C1 segment of cervical spinal cord (tissue), 14 donors: ENCODE data around the gene DLST.

Source experiments
- DNase-seq, 14 donors: peaks; one replicate each; lab custom pipeline; 2025; lab: John Stamatoyannopoulos, UW

Gene DLST

GRCh38 chr14:74896400-74896799 lies 14.7 kb downstream of the DLST start:
- no peak for DNase-seq

- DNase-seq, result no peak
These were observed 15.9 kb downstream of the DLST start for GRCh38 chr14:74897642-74898041.

GRCh38 chr14:74898083-74898482 lies 16.4 kb downstream of the DLST start:
- DNase-seq, result no peak

DNA sequence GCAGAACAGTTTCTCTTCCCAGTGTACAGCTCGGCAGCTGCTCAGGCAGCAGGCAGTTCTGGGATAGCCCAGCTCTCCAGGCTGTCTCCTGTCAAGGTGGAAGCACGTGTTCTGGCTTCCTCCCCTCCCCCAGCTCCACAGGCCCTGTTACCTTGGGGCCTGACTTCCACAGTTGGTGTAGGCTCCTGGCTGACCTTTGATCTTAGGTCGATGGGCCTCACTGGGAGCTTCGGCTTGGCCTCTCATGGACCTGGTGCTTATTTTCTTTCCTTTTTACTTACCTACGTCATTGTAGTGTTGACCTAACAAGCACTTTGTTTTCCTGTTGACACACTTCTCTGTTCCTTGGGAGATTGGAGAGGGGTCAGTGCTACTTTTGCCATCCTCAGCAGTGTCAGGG lies 17.0 kb downstream of the DLST start:
- no peak for DNase-seq

DNA sequence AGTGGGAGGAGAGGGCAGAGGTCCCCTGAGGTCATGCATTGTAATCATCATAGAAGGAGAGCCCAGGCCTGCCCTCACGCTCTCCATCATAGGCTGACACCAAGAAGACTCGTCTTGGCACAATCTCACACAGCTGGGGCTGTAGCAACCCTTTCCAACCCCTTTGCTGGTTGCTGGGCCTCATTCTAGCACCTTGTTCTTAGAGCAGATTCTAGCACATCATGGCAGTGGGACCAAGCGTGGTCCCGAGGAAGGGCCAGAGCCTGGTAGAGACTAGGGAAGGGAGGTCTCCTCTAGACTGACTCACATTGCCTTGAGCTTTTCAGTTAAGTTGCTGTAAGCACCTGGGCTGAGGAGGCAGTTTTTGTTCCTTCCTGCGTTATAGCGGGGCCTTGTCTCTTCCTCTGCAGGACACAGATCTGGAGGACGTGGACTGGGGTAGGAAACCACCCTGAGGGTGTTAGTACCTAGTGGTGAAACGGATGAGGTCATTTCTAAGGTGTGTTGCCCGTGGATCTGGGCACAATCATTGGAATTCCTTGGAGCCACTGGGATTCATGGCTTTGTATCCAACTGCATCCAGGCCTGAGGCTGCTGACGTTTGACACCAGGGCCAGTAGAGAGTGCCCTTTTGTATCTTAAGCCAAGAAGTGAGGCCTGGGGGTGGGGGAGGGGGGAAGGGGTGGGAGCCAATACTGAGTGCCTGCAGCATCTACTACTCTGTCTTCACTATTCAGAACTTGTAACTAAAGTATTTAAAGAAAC lies 21.4 kb downstream of the DLST start:
- DNase-seq, result no peak

GRCh38 chr14:74904635-74905503 lies 23.2 kb downstream of the DLST start:
- no peak for DNase-seq

DNA sequence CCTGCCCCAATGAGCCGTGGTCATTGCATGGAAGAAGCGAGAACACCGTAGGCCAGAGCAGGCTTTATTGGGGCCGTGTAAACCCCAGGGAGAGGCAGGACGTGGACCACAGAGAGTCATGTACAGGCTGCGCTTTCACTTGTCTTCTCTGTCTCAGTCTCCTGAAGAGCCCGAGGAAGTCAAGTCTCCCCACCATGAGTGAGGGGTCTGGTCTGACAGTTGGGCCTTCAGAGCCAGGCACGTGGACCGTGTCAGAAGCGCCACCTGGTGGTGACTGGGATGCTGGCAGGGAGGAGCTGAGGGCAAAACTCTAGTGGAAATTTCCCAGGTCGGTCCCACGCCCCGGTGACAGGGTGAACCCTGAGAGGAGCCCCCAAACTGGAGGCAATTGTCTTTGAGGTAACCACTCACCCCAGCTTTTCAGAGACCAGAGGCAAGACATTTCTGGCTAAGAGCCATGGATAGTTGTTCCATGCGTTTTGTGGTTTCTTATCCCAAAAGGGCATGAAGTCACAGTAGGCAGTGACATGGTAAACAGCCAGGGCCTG lies 24.0 kb downstream of the DLST start:
- peak in 12 of 14 donors; percentile 11 to 68 (median 27) for DNase-seq

DNA sequence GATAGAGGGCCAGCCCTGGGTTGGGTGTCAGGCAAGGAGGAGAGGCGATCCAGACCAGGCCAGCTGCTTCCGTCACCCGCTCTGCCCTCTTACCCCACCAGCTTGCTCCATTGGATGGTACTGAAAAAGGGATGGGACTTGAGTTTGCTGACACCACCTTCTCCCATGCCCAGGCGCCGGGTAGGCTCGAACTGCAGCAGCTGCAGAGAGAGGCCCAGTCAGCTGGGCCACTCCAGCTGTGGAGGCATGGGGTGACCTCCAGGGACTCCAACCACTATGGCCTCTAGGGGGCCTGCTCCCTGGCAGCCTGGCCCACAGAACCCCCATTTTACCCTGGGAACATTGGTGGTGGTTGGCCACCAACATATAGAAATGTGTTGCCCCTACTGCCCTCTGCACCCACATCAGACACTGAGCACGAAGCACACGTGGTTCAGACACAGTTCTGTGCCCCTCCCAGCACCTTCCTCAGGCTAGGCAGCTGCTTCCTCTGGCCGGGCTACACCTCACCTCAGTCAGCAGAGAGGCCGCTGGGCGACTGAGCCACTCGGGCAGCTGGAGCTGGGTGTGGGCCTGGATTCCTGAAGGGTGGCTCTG lies 25.3 kb downstream of the DLST start:
- DNase-seq, result no peak

DNA sequence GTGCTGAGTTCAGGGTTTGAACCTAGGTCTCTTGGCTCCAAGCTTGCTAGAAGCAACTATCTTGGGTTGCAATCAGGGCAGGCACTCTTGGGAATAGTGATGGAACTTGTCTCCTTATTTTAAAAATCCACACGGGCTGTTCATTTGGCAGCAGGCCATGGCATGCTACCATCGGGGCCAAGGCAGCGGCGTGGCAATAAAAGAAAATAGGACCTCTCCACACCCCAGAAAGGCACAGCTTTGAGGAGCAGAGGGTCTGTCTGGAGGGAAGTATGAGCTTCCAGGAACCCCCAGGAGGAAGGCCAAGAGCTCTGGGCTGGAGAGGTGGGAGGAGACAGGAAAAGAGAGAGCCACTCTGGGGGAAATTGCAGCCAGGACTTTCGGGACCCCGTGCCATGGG lies 26.0 kb downstream of the DLST start:
- peak in 4 of 14 donors; percentile 4 to 38 (median 16) for DNase-seq

GRCh38 chr14:74908861-74909341 lies 27.2 kb downstream of the DLST start:
- no peak for DNase-seq

DNA sequence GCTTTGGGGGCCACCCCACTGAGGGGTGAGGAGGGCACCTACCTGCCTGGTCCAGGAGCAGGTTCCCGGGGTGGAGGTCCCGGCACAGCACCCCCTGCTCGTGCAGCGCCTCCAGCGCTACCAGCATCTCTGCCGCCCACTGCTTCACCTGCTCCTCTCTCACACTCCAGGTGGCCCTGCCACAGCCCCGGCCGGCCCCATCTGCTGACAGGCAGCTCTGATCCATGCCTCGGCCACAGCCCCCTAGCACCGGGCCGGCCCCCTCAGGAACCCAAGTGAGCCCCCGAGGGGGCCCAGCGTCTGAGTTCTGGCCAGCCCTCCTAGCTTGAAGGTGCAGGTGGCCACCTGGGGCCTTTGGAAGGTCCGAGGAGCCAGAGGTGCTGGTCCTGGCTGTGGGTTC lies 27.8 kb downstream of the DLST start:
- DNase-seq, result no peak

DNA sequence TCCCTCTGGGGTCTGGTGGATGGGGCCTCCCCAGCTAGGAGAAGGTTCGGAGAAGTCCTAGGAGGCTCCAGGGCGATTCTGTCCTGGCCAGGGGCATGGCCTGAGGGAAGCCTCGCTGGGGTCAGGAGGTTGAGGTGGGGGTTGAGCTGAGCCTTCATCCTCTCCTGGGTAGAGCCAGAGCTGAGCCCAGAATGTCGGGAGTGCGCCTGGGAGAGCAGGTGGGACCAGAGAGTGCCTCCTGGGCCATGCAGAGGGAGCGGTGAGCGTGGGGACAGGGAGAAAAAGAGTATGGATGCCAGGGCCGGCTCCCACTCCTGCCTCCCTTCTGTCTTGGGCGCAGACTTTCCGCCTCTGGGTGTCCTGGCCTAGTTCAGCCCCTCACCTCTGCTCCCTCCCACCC lies 28.2 kb downstream of the DLST start:
- DNase-seq, result no peak

GRCh38 chr14:74910556-74910955 lies 28.8 kb downstream of the DLST start:
- DNase-seq, result no peak

GRCh38 chr14:74911221-74911620 lies 29.5 kb downstream of the DLST start:
- DNase-seq, result no peak

GRCh38 chr14:74911704-74912103 lies 30.0 kb downstream of the DLST start:
- DNase-seq, result no peak

- no peak for DNase-seq
These were observed 30.4 kb downstream of the DLST start for GRCh38 chr14:74912111-74912510.

GRCh38 chr14:74912801-74913200 lies 31.1 kb downstream of the DLST start:
- no peak for DNase-seq

DNA sequence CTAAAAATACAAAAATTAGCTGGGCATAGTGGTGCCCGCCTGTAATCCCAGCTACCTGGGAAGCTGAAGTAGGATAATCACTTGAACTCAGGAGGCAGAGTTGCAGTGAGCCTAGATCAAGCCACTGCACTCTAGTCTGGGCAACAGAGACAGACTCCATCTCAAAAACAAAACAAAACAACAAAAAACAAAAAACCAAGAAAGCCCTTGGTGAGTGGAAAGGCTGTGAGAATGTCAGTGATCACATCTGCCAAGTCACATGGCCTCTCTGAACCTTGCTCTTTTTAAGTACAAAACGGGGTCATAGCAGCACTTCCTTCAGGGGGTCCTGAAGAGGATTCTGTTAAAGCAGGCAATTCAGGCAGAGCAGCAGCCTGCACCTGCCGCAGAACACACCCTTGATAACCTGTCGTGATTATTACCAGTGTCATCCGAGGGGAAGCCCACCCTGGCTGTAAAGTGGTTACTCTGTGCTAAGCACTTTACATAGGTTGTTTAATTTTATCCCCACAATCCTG lies 31.7 kb downstream of the DLST start:
- no peak for DNase-seq

DNA sequence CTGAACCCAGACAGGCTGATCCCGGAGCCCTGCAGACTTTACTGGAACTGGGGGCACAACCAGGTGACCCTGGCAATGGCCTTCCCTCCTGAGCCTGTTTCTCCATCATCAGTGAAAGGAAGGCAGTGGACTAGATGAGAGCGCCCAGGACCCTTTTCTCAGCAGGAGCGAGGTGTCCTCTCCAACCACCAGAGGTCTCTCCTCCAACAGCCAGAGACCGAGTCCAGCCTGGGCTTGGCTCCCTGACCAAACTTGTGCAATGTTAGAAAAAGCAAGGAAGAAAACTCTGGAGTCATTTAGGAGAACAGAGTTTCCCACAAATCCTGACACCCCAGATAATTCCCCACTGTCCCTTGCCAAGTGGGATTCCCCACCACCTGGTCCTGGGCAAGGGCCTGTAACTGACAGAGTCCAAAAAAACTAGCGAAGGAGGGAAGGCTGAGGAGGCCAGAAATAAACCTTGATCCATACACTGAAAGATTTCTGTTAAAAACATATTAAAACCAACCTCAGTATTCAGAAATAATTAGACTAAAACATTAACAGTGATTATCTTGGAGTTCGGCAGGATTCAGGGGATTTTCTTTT lies 32.4 kb downstream of the DLST start:
- DNase-seq, result peak in 10 of 14 donors; percentile 10 to 58 (median 38)

DNA sequence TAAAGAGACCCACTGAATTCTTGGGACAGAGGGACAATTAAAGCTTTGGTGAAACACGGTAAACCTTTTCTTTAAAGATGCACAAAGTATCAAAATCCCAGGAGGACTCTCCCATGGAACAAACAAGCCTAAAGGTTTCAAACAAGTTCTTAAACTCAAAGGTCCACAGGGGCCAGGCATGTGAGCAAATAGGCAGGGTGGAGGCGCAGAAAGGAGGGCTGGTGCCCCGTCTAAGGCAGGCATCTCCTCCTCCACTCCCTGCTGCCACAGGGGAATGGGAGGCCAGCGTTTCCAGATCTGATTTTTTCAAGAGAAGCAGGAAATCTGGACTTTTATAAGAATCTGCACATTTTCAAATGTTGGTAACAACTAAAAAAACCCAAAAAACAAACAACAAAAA lies 33.7 kb downstream of the DLST start:
- no peak for DNase-seq

- no peak for DNase-seq
These were observed 34.1 kb downstream of the DLST start for GRCh38 chr14:74915826-74916225.
